ENCODE measurements around the gene ARID1B.

DNA sequence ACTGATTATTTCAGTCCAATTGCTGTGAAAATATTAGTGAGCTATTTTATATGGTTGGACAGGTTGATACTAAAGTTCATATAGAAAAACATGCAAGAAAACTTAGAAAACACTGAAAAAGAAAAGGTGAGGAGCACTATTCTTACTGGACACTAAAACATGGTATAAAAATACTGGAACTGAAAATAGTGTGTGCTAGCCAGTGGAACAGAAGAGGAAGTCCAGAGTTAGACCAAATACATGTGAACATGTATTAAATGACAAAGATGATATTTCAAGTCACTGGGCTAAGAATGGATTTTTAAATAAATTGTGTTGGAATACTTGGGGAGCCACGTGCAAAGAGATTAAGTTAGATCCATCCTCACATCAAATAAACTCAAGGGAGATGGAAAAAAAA, 327.6 kb downstream of the ARID1B start:
- TF ChIP-seq POLR2A (IDR thresholded peaks at IDR 0.05; ENCODE audit: borderline replicate concordance, extremely low read depth, insufficient read depth, insufficient read length) (no peak), CTCF (IDR thresholded peaks at IDR 0.05 in 2 of 3, conservative IDR thresholded peaks at IDR 0.05 in 1 of 3; ENCODE audit: borderline replicate concordance in 1 of 3, insufficient read depth in 1 of 3, low read depth in 2 of 3, low read length in 2 of 3) (no peak), YY1 (IDR thresholded peaks at IDR 0.05; ENCODE audit: extremely low read depth, insufficient replicate concordance, low read depth, low read length) (no peak), POLR2AphosphoS5 (IDR thresholded peaks at IDR 0.05; ENCODE audit: low read depth, low read length) (no peak), EZH2 (IDR thresholded peaks at IDR 0.05) (no peak), REST (IDR thresholded peaks at IDR 0.05; ENCODE audit: low read depth) (no peak), SIN3A (IDR thresholded peaks at IDR 0.05; ENCODE audit: low read depth) (no peak), FOSL1 (IDR thresholded peaks at IDR 0.05; ENCODE audit: low read depth) (no peak), CEBPB (IDR thresholded peaks at IDR 0.05; ENCODE audit: low read depth) (no peak), SP1 (IDR thresholded peaks at IDR 0.05; ENCODE audit: low read depth) (no peak)
